HG02973 (cell line): ENCODE data around the gene BUB3.
A peak's percentile ranks its signal among the peaks of the same experiment; 100 is the strongest.

Experiments
- ATAC-seq: cut with Tn5 transposase; IDR thresholded peaks from one replicate; pipeline ENCODE4 v1.9.1; 2021; ENCODE audit warnings: moderate library complexity; ENCODE audit not compliant: unreplicated experiment

Gene BUB3, protein sequence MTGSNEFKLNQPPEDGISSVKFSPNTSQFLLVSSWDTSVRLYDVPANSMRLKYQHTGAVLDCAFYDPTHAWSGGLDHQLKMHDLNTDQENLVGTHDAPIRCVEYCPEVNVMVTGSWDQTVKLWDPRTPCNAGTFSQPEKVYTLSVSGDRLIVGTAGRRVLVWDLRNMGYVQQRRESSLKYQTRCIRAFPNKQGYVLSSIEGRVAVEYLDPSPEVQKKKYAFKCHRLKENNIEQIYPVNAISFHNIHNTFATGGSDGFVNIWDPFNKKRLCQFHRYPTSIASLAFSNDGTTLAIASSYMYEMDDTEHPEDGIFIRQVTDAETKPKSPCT

GRCh38 chr10:123154092-123154710, at the start of gene BUB3:
BUB3 (plus strand) TSS chr10:123154402; CDS start chr10:123154918, 516 bp downstream.
- peak; percentile 92 for ATAC-seq

- no peak for ATAC-seq
Observed at GRCh38 chr10:123109466-123109865, 44.7 kb upstream of the BUB3 start.

DNA sequence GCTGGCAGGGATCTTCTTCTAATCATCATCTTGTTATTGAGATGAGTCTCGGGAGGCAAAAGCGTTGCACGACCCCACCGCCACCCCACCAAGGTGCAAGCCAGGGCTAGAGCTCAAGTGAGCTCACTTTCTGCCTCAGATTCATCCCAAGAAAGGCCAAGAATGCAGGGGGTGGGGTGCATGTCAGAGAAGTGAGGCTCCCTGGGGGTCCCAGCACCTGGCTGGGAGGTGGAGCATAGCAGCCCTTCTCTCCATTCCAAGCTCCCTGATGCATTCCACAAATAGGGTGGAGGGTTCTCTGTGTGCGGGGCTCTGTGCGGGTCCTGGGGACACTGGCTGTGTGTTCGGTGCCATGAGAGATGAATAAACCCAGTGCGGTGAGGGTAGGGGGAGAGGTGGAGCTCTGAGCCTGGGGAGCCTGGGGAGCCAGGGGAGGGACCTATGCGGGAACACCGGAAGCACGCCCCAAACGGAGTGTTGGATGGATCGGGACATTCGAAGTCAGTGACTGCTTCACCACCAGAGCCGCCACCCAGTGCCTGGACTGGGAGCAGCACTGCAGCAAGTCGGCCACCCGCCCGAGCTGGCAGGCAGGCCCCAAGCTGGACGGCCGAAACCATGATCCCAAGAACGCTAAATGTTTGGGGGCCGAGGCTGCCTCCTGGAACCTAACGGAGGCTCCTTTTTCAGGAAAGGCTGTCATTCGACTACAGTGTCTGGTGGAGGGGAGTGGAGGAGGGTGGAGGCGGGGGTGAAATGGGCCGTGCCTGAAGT, 36.4 kb upstream of the BUB3 start:
- ATAC-seq = no peak

DNA sequence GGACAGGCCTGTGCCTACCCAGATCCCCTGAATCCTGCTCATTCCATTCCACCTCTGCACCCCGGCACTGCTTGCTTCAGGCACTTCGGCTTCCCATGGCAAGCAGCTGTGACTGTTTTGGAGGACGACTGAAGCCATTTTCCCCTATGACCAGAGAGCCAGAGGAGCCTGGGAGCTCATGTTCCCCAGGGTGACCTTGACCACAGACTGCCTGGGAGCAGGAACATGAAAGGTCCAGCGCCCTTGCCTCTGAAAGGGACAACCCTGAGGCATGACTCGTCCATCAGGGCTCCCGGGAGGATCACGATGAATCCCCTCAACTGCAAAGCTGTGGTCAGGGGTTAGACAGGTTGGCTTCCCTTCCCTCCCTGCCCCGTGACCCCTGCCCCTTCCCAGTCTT, 35.1 kb upstream of the BUB3 start:
- ATAC-seq = no peak

- no peak for ATAC-seq
Observed at GRCh38 chr10:123126246-123126645, 28.0 kb upstream of the BUB3 start.

- ATAC-seq = no peak
Observed at GRCh38 chr10:123129618-123130271, 24.5 kb upstream of the BUB3 start.

DNA sequence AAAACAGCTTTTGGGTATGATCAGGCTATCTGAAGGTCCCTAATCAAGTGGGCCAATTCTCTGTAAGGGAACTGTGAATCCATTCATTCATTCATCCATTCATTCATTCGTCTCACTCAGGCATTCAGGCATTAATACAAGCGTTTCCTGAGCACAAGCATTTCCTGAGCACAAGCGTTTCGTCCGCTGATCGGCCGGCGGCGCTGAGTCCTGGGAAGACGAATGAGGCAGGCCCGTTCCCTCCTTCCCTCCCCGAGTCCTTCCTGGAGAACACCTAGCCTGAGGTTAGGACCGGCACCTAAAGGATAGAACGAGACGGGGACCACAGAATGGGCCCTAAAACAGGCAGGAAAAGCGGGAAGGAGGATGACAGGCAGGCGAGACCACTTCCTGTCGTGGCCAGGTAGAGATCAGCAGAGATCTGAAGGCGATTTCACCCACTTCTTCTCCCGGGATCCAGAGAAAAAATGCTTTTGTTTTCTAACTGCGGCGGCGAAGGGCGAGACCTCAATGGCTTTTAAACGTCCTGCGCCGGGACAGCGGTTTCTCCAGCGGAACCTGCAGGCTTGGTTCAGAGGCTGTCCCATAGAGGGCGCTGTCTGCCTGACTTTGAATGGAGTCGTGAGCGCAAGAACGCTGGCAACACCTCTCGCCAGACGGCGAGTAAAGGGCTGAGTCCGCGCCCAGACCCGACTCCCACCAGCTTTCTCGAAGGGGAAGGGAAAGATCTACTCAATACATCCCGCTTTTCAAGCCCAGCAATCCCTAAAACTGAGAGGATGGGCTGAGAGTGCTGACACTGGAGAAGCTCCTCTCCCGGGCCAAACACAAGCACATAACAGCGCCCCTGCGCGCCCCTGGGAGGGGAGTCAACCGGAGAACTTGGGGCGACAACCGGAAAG, 21.4 kb upstream of the BUB3 start:
- no peak for ATAC-seq

- ATAC-seq = no peak
Observed at GRCh38 chr10:123133541-123134342, 20.5 kb upstream of the BUB3 start.

DNA sequence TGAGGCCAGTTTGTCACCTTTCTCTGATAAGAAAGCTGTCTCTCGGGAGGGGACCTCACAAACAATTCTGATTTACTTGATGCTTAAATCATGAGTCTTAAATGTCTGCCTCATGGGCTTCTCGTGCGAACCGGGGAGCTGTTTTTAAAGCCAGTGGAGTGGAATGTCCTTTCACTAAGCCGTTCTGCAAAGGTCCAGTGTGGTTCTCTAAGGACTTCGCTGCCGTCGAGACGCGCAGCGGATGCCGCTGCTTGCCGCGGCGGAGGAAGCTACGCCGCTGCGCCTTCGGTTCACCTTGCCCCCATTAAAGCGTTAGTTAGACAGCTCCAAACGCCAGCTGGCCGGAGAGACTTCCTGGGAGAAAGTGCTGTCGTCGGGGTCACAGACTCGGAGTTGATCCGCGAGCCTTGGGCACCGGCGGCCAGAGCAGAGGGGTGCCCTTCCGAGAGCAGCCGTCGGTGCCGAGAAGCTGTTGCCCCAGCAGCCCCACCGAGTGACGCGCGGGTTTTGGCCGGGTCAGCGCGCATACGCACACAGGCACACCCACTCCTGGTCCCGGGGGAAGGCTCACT, 19.8 kb upstream of the BUB3 start:
- ATAC-seq = no peak

GRCh38 chr10:123134915-123135414, 19.2 kb upstream of the BUB3 start:
- no peak for ATAC-seq

GRCh38 chr10:123135415-123136141, 18.6 kb upstream of the BUB3 start, which contains the start of gene HMX3:
HMX3 (plus strand) TSS chr10:123135970; CDS start chr10:123136051, 81 bp downstream.
- no peak for ATAC-seq

- ATAC-seq = no peak
Observed at GRCh38 chr10:123136221-123136805, 17.9 kb upstream of the BUB3 start.

DNA sequence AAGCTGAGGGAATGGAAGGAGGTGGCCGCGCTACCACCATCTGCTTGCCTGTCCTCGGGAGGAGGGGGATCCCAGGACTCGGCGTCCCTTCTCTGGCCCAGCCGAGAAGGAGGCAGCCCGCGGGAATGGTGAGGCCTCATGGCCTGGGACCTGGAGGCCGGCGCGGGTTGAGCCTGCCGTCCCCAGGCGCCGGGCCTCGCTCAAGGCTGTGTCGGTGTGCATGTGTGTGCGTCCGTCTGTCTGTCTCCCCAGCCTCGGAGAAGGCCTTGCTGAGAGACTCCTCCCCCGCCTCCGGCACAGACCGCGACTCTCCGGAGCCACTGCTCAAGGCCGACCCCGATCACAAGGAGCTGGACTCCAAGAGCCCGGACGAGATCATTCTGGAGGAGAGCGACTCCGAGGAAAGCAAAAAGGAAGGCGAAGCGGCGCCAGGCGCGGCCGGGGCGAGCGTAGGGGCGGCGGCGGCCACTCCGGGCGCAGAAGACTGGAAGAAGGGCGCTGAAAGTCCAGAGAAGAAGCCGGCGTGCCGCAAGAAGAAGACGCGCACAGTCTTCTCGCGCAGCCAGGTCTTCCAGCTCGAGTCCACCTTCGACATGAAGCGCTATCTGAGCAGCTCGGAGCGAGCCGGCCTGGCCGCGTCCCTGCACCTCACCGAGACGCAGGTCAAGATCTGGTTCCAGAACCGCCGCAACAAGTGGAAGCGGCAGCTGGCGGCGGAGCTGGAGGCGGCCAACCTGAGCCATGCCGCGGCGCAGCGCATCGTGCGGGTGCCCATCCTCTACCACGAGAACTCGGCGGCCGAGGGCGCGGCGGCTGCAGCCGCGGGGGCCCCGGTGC, 17.2 kb upstream of the BUB3 start:
- no peak for ATAC-seq

GRCh38 chr10:123139165-123139520, 15.1 kb upstream of the BUB3 start:
- no peak for ATAC-seq

- no peak for ATAC-seq
Observed at GRCh38 chr10:123139521-123140163, 14.6 kb upstream of the BUB3 start.

- ATAC-seq = no peak
Observed at GRCh38 chr10:123140164-123140982, 13.8 kb upstream of the BUB3 start.
